Measurements from ENCODE around the gene PLA2G1B.

PLA2G1B gene

DNA sequence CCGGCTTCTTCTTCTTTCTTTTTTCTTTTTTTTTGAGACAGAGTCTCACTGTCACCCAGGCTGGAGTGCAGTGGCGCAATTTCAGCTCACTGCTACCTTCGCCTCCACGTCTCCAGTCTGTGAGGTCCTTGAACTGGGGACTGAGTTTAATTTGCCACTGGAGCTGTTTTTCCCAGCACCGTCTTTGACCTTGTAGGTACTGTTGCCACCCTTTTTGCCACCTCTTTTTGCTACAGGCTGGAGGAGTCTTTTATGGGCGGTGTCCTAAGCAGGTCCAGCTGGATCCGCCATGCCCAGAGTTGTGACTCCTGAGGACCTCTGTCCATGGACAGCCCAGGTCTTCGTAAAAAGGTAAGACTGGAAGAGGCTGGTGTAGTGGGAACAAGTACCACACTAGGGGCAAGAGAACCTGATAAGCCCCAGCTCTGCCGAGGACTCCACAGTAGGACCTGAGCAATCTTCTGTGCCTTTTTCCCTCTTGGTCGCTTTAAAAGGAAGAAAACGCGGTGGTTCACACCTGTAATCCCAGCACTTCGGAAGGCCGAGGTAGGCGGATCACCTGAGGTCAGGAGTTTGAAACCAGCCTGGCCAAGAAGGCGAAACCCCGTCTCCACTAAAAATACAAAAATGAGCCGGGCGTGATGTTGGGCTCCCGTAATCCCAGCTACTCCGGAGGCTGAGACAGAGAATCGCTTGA lies 36.8 kb downstream of the PLA2G1B start:
- Histone ChIP-seq H3K4me3 (ENCODE audit: low read length in 2 of 2) (peak overlapping the region; percentile 38 to 50), H3K36me3 (ENCODE audit: control insufficient read depth in 2 of 2, insufficient read depth in 2 of 2, low read length in 2 of 2) (no peaks in the 10 kb centered on the region), H3K4me1 (ENCODE audit: control insufficient read depth, insufficient read depth, low read length) (peaks cover 13% of the 10 kb centered on the region), H3K27me3 (ENCODE audit: control insufficient read depth in 1 of 2, insufficient read depth in 2 of 2, low read length in 2 of 2) (no peaks in the 10 kb centered on the region), H3K9ac (ENCODE audit: low read length in 2 of 2) (peak overlapping the region; percentile 22 to 78), H3K27ac (ENCODE audit: low read length) (peak overlapping the region; percentile 100), H3K9me3 (ENCODE audit: control insufficient read depth in 2 of 2, low read length in 2 of 2) (no peaks in the 10 kb centered on the region)

GRCh38 chr12:120287491-120287890 lies 40.1 kb downstream of the PLA2G1B start:
- Histone ChIP-seq H3K9ac (ENCODE audit: low read length in 2 of 2) (no peak overlapping the region), H3K9me3 (ENCODE audit: control insufficient read depth in 2 of 2, low read length in 2 of 2) (no peaks in the 10 kb centered on the region), H3K27ac (ENCODE audit: low read length) (no peak overlapping the region), H3K27me3 (ENCODE audit: control insufficient read depth in 1 of 2, insufficient read depth in 2 of 2, low read length in 2 of 2) (no peaks in the 10 kb centered on the region), H3K4me3 (ENCODE audit: low read length in 2 of 2) (no peak overlapping the region), H3K4me1 (ENCODE audit: control insufficient read depth, insufficient read depth, low read length) (peaks cover 13% of the 10 kb centered on the region), H3K36me3 (ENCODE audit: control insufficient read depth in 2 of 2, insufficient read depth in 2 of 2, low read length in 2 of 2) (no peaks in the 10 kb centered on the region)

- Histone ChIP-seq H3K9ac (ENCODE audit: low read length in 2 of 2) (no peak overlapping the region), H3K4me1 (ENCODE audit: control insufficient read depth, insufficient read depth, low read length) (peaks cover 11% of the 10 kb centered on the region), H3K27me3 (ENCODE audit: control insufficient read depth in 1 of 2, insufficient read depth in 2 of 2, low read length in 2 of 2) (no peaks in the 10 kb centered on the region), H3K9me3 (ENCODE audit: control insufficient read depth in 2 of 2, low read length in 2 of 2) (no peaks in the 10 kb centered on the region), H3K27ac (ENCODE audit: low read length) (no peak overlapping the region), H3K4me3 (ENCODE audit: low read length in 2 of 2) (no peak overlapping the region), H3K36me3 (ENCODE audit: control insufficient read depth in 2 of 2, insufficient read depth in 2 of 2, low read length in 2 of 2) (no peaks in the 10 kb centered on the region)
Observed at GRCh38 chr12:120286768-120287490, 40.6 kb downstream of the PLA2G1B start.

DNA sequence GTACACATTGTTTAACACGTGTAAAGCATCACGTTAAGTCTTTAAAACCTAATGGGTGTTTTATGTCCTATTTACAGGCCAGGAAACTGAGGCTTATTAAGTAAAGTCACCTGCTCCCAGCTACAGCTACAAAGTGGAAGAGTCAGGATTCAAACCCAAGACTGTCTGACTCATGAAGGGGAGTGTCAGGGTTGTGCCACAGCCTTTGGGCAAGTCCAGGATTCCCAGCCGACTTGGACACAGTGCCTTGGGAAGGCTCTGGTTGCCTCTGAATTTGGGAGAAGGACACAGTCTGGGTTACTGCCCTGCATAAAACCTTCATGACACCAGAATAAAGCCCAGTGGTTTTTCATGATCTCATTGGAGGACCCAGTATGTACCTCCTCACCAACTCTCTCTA lies 43.2 kb downstream of the PLA2G1B start:
- H3K9ac ChIP-seq (ENCODE audit: low read length in 2 of 2), result no peak overlapping the region
- no peaks in the 10 kb centered on the region for H3K36me3 ChIP-seq (ENCODE audit: control insufficient read depth in 2 of 2, insufficient read depth in 2 of 2, low read length in 2 of 2)
- H3K4me3 ChIP-seq (ENCODE audit: low read length in 2 of 2), result no peak overlapping the region
- no peak overlapping the region for H3K27ac ChIP-seq (ENCODE audit: low read length)
- no peaks in the 10 kb centered on the region for H3K4me1 ChIP-seq (ENCODE audit: control insufficient read depth, insufficient read depth, low read length)
- no peaks in the 10 kb centered on the region for H3K9me3 ChIP-seq (ENCODE audit: control insufficient read depth in 2 of 2, low read length in 2 of 2)
- no peaks in the 10 kb centered on the region for H3K27me3 ChIP-seq (ENCODE audit: control insufficient read depth in 1 of 2, insufficient read depth in 2 of 2, low read length in 2 of 2)

DNA sequence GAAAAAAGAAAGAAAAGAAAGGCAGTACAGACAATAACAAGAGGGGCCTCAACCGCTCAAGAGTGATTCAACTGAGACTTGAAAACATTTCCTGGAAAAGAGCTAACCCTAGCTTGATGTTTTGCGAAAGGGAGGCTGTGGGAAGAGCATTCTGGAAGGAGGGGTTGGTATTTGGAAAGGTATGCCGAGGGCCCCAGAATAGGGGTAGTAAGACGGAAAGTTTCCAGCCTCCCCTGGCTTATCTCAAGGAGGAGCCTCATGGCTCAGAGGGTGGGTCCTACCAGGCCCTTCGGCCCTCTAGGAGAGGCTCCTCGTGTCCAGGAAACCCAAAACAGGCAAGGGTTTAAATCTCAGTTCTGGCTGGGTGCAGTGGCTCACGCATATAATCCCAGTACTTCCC lies 44.3 kb downstream of the PLA2G1B start:
- no peak overlapping the region for H3K27ac ChIP-seq (ENCODE audit: low read length)
- no peak overlapping the region for H3K9ac ChIP-seq (ENCODE audit: low read length in 2 of 2)
- H3K4me3 ChIP-seq (ENCODE audit: low read length in 2 of 2), result no peak overlapping the region
- H3K36me3 ChIP-seq (ENCODE audit: control insufficient read depth in 2 of 2, insufficient read depth in 2 of 2, low read length in 2 of 2), result no peaks in the 10 kb centered on the region
- H3K4me1 ChIP-seq (ENCODE audit: control insufficient read depth, insufficient read depth, low read length), result no peaks in the 10 kb centered on the region
- no peaks in the 10 kb centered on the region for H3K27me3 ChIP-seq (ENCODE audit: control insufficient read depth in 1 of 2, insufficient read depth in 2 of 2, low read length in 2 of 2)
- no peaks in the 10 kb centered on the region for H3K9me3 ChIP-seq (ENCODE audit: control insufficient read depth in 2 of 2, low read length in 2 of 2)

- no peaks in the 10 kb centered on the region for H3K36me3 ChIP-seq (ENCODE audit: control insufficient read depth in 2 of 2, insufficient read depth in 2 of 2, low read length in 2 of 2)
- H3K27ac ChIP-seq (ENCODE audit: low read length), result no peak overlapping the region
Observed at GRCh38 chr12:120278137-120279069, 49.2 kb downstream of the PLA2G1B start.

GRCh38 chr12:120276734-120277133 lies 50.8 kb downstream of the PLA2G1B start:
- Histone ChIP-seq H3K9ac (ENCODE audit: low read length in 2 of 2) (no peak overlapping the region), H3K9me3 (ENCODE audit: control insufficient read depth in 2 of 2, low read length in 2 of 2) (no peaks in the 10 kb centered on the region), H3K27ac (ENCODE audit: low read length) (no peak overlapping the region), H3K36me3 (ENCODE audit: control insufficient read depth in 2 of 2, insufficient read depth in 2 of 2, low read length in 2 of 2) (no peaks in the 10 kb centered on the region), H3K4me3 (ENCODE audit: low read length in 2 of 2) (no peak overlapping the region), H3K27me3 (ENCODE audit: control insufficient read depth in 1 of 2, insufficient read depth in 2 of 2, low read length in 2 of 2) (no peaks in the 10 kb centered on the region), H3K4me1 (ENCODE audit: control insufficient read depth, insufficient read depth, low read length) (no peaks in the 10 kb centered on the region)

More at GRCh38 chr12:120278137-120279069, 49.2 kb downstream of the PLA2G1B start:
- H3K9ac ChIP-seq (ENCODE audit: low read length in 2 of 2), result no peak overlapping the region
- H3K9me3 ChIP-seq (ENCODE audit: control insufficient read depth in 2 of 2, low read length in 2 of 2), result no peaks in the 10 kb centered on the region
- H3K4me3 ChIP-seq (ENCODE audit: low read length in 2 of 2), result no peak overlapping the region
- H3K4me1 ChIP-seq (ENCODE audit: control insufficient read depth, insufficient read depth, low read length), result no peaks in the 10 kb centered on the region
- no peaks in the 10 kb centered on the region for H3K27me3 ChIP-seq (ENCODE audit: control insufficient read depth in 1 of 2, insufficient read depth in 2 of 2, low read length in 2 of 2)
